HFFc6 (cell line): ENCODE results near the gene DTNB. TPM values are rescaled to one million over a fixed set of nuclear protein-coding genes. Genes with fewer than 3 reads are reported as not detected.
A peak's percentile ranks its signal among the peaks of the same experiment; 100 is the strongest.

Experiments
- DNase-seq: peaks from one replicate; pipeline ENCODE4 v3.0.0-alpha.2; 2018
- H3K27ac Mint-ChIP-seq: 2 replicates; pipeline ENCODE4 v1.8.0; 2020; ENCODE audit warnings: mild to moderate bottlenecking, mixed read lengths
- H3K27me3 Mint-ChIP-seq: 2 replicates; pipeline ENCODE4 v1.8.0; 2021; ENCODE audit warnings: mild to moderate bottlenecking, moderate library complexity, mixed read lengths; ENCODE audit not compliant: insufficient read depth
- H3K36me3 Mint-ChIP-seq: 2 replicates; pipeline ENCODE4 v1.8.0; 2021; ENCODE audit warnings: low read depth, mixed read lengths
- H3K4me1 Mint-ChIP-seq: 2 replicates; pipeline ENCODE4 v1.8.0; 2020; ENCODE audit warnings: low read depth, mixed read lengths
- H3K4me3 Mint-ChIP-seq: 2 replicates; pipeline ENCODE4 v1.8.0; 2020; ENCODE audit warnings: mild to moderate bottlenecking, moderate library complexity, mixed read lengths
- H3K9me3 Mint-ChIP-seq: 2 replicates; pipeline ENCODE4 v1.8.0; 2020; ENCODE audit warnings: mild to moderate bottlenecking, mixed read lengths
- CTCF ChIP-seq: fragments of 200-600 bp; sonication (generic); IDR thresholded peaks from 2 replicates; pipeline ENCODE4 v1.5.0; 2021; ENCODE audit warnings: antibody characterized with exemption, mild to moderate bottlenecking
- total RNA-seq, 6 experiments: library from RNA; stranded (reverse); fragmentation: NEBNext Ultra II Directional; extraction: Animal tissue kit (Norgen Biotek cat#: 25700); gene quantifications; 2 replicates in 1 of 6; 3 replicates in 5 of 6; pipeline ENCODE4 v1.2.3, GENCODE V29; 2021

The DTNB gene
- total RNA-seq, 6 experiments from 2014 or later = 4.2 to 6.2 (median 4.7) TPM

- peak; percentile 98 for TF ChIP-seq CTCF
- Mint-ChIP-seq H3K27ac (peak overlapping the region; percentile 62; the same call in 1 of the 2 replicates), H3K9me3 (no peaks in the 10 kb centered on the region), H3K27me3 (peaks cover 7% of the 10 kb centered on the region), H3K4me1 (peaks cover 14% of the 10 kb centered on the region), H3K36me3 (no peaks in the 10 kb centered on the region), H3K4me3 (peak overlapping the region; percentile 84)
- DNase-seq = peak; percentile 83
Measured at GRCh38 chr2:25362049-25362433, 311.3 kb downstream of the DTNB start.

GRCh38 chr2:25361261-25362048, 311.9 kb downstream of the DTNB start:
- Mint-ChIP-seq H3K36me3 (no peaks in the 10 kb centered on the region), H3K27ac (no peak overlapping the region), H3K4me1 (peaks cover 14% of the 10 kb centered on the region), H3K4me3 (peak overlapping the region; percentile 84), H3K9me3 (no peaks in the 10 kb centered on the region), H3K27me3 (peaks cover 7% of the 10 kb centered on the region)
- no peak for DNase-seq
- no peak for TF ChIP-seq CTCF

GRCh38 chr2:25358836-25359235, 314.5 kb downstream of the DTNB start:
- Mint-ChIP-seq H3K27me3 (peaks cover 13% of the 10 kb centered on the region), H3K4me1 (peaks cover 14% of the 10 kb centered on the region), H3K36me3 (no peaks in the 10 kb centered on the region), H3K27ac (no peak overlapping the region), H3K4me3 (no peak overlapping the region), H3K9me3 (no peaks in the 10 kb centered on the region)
- TF ChIP-seq CTCF = no peak
- DNase-seq = no peak

GRCh38 chr2:25358249-25358815, 315.0 kb downstream of the DTNB start:
- H3K4me3 Mint-ChIP-seq = no peak overlapping the region
- no peaks in the 10 kb centered on the region for H3K36me3 Mint-ChIP-seq
- no peak overlapping the region for H3K27ac Mint-ChIP-seq
- no peak for TF ChIP-seq CTCF
- no peak for DNase-seq
- H3K27me3 Mint-ChIP-seq = peaks cover 15% of the 10 kb centered on the region
- H3K9me3 Mint-ChIP-seq = no peaks in the 10 kb centered on the region
- H3K4me1 Mint-ChIP-seq = peaks cover 14% of the 10 kb centered on the region

- no peak overlapping the region for H3K27ac Mint-ChIP-seq
- H3K4me3 Mint-ChIP-seq = no peak overlapping the region
- H3K27me3 Mint-ChIP-seq = peaks cover 13% of the 10 kb centered on the region
- no peaks in the 10 kb centered on the region for H3K9me3 Mint-ChIP-seq
- DNase-seq = no peak
- no peaks in the 10 kb centered on the region for H3K4me1 Mint-ChIP-seq
- no peak for TF ChIP-seq CTCF
- no peaks in the 10 kb centered on the region for H3K36me3 Mint-ChIP-seq
Measured at GRCh38 chr2:25356088-25356487, 317.3 kb downstream of the DTNB start.
